Tibial artery (tissue), 4 donors: ENCODE measurements around the gene SBNO2.

ENCODE experiments used
- DNase-seq, 2 donors: peaks; one replicate each; pipeline ENCODE4 v3.0.0-alpha.2; 2019
- H3K27ac ChIP-seq, 2 donors: fragments of 200-600 bp; sonication (generic) in 1 of 2; 1 replicate in 1 of 2; 2 replicates in 1 of 2; pipeline ENCODE4 v1.5.1; 2018 to 2019; ENCODE audit warnings: mild to moderate bottlenecking in 1 of 2
- H3K27me3 ChIP-seq, 2 donors: fragments of 200-600 bp; sonication (generic) in 1 of 2; one replicate each; pipeline versions ENCODE4 v1.5.1 to v1.6.0; 2016 to 2019
- H3K36me3 ChIP-seq, 3 donors: fragments of 200-600 bp; sonication (generic) in 2 of 3; one replicate each; pipeline ENCODE4 v1.5.1; 2016 to 2019; ENCODE audit warnings: mild to moderate bottlenecking in 2 of 3
- H3K4me1 ChIP-seq, 4 donors: fragments of 200-600 bp; sonication (generic) in 2 of 4; 1 replicate in 3 of 4; 2 replicates in 1 of 4; pipeline ENCODE4 v1.5.1; 2016 to 2019
- H3K4me3 ChIP-seq, 2 donors: fragments of 200-600 bp; sonication (generic) in 1 of 2; 1 replicate in 1 of 2; 2 replicates in 1 of 2; pipeline ENCODE4 v1.5.1; 2018 to 2019; ENCODE audit warnings: mild to moderate bottlenecking in 2 of 2
- H3K9me3 ChIP-seq, 3 donors: fragments of 200-600 bp; sonication (generic) in 1 of 3; one replicate each; pipeline ENCODE4 v1.5.1; 2016 to 2019
- intact Hi-C: fragments of 100-400 bp; cut with DNase I; formaldehyde crosslinking; loops from one replicate; pipeline ENCODE4 v1.15.0; 2023; ENCODE audit warnings: low total_unique reads
- TF ChIP-seq, protein P1 (sequence below), 2 experiments: fragments of 200-600 bp in 1 of 2; fragments of 450-650 bp in 1 of 2; IDR thresholded peaks; one replicate each; pipeline ENCODE4 v1.5.1; 2017 to 2019; ENCODE audit warnings: antibody characterized with exemption in 2 of 2, mild to moderate bottlenecking in 1 of 2, moderate library complexity in 1 of 2

SBNO2 gene

GRCh38 chr19:1070931-1071791 is 102.9 kb downstream of the SBNO2 start:
- intact Hi-C loops, result no loop called here
- Histone ChIP-seq H3K36me3 (no peaks in the 10 kb centered on the region), H3K27me3 (peaks cover 0 to 70% of the 10 kb centered on the region in 2 donors), H3K27ac (no peak overlapping the region), H3K4me1 (peaks cover 3 to 39% (median 31%) of the 10 kb centered on the region in 4 donors), H3K4me3 (peak overlapping the region in 1 of 2 donors; percentile 23), H3K9me3 (no peaks in the 10 kb centered on the region)
- no peak for DNase-seq
- TF ChIP-seq, protein P1, sequence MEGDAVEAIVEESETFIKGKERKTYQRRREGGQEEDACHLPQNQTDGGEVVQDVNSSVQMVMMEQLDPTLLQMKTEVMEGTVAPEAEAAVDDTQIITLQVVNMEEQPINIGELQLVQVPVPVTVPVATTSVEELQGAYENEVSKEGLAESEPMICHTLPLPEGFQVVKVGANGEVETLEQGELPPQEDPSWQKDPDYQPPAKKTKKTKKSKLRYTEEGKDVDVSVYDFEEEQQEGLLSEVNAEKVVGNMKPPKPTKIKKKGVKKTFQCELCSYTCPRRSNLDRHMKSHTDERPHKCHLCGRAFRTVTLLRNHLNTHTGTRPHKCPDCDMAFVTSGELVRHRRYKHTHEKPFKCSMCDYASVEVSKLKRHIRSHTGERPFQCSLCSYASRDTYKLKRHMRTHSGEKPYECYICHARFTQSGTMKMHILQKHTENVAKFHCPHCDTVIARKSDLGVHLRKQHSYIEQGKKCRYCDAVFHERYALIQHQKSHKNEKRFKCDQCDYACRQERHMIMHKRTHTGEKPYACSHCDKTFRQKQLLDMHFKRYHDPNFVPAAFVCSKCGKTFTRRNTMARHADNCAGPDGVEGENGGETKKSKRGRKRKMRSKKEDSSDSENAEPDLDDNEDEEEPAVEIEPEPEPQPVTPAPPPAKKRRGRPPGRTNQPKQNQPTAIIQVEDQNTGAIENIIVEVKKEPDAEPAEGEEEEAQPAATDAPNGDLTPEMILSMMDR (IDR thresholded peaks at IDR 0.05), result no peak

GRCh38 chr19:1070576-1070930 is 103.5 kb downstream of the SBNO2 start:
- peaks cover 0 to 76% of the 10 kb centered on the region in 2 donors for H3K27me3 ChIP-seq
- peaks cover 3 to 45% (median 35%) of the 10 kb centered on the region in 4 donors for H3K4me1 ChIP-seq
- no peaks in the 10 kb centered on the region for H3K36me3 ChIP-seq
- intact Hi-C loops, result no loop called here
- no peak overlapping the region for H3K27ac ChIP-seq
- no peaks in the 10 kb centered on the region for H3K9me3 ChIP-seq
- no peak for DNase-seq
- no peak overlapping the region for H3K4me3 ChIP-seq
- TF ChIP-seq, protein P1 (IDR thresholded peaks at IDR 0.05), result no peak

GRCh38 chr19:1069009-1069779 is 104.9 kb downstream of the SBNO2 start:
- intact Hi-C loops, result no loop called here
- no peaks in the 10 kb centered on the region for H3K9me3 ChIP-seq
- H3K4me1 ChIP-seq, result peaks cover 3 to 58% (median 47%) of the 10 kb centered on the region in 4 donors
- H3K27me3 ChIP-seq, result peaks cover 0 to 80% of the 10 kb centered on the region in 2 donors
- no peak overlapping the region for H3K27ac ChIP-seq
- no peaks in the 10 kb centered on the region for H3K36me3 ChIP-seq
- TF ChIP-seq, protein P1 (IDR thresholded peaks at IDR 0.05), result no peak
- DNase-seq, result peak; percentile 76 to 82
- peak overlapping the region in 1 of 2 donors; percentile 51 for H3K4me3 ChIP-seq

DNA sequence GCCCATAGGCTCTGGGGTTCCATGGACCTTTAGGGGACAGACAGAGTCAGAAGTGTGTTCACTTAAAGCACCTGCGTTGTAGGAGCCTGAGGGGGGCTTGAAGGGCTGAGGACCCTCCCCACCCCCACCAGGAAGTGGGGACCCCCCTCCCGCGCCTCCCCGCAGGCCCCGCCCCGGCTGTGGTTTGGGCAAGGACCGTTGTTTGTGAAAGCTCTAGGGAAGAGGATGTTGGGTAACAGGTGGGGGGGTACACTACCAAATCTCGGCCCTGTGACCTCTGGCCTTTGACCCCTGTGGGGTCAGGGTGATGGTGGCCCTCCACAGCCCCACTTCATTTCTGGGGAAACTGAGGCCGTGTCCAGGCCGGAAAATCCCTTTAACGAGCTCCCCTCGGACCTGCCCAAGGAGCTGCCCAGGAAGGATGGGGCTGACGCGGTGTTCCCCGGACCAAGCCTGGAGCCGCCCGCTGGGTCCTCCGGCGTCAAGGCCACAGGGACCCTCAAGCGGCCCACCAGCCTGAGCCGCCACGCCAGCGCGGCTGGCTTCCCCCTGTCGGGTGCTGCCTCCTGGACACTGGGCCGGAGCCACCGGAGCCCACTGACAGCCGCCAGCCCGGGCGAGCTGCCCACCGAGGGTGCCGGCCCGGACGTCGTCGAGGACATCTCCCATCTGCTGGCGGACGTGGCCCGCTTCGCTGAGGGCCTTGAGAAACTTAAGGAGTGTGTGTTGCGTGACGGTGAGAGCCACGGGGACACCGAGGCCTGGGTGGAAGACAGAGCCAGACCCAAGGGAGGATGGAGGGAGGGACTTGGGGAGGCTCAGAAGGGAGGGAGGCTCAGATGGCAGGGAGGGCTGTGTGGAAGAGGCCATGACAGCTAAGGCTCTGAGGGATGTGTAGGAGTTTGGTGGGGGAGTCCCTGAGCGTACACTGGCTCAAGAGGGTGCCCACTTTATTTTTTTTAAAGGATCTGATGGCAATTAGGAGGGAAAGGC is 105.8 kb downstream of the SBNO2 start:
- DNase-seq, result peak in 1 of 2 donors; percentile 47

More for the DNA sequence above, 105.8 kb downstream of the SBNO2 start:
- Histone ChIP-seq H3K9me3 (no peaks in the 10 kb centered on the region), H3K27me3 (peaks cover 0 to 77% of the 10 kb centered on the region in 2 donors), H3K4me3 (peak overlapping the region; percentile 37 to 51), H3K27ac (no peak overlapping the region), H3K4me1 (peaks cover 3 to 59% (median 47%) of the 10 kb centered on the region in 4 donors), H3K36me3 (no peaks in the 10 kb centered on the region)
- TF ChIP-seq, protein P1 (IDR thresholded peaks at IDR 0.05), result no peak
- intact Hi-C loops, result no loop called here
